ENCODE measurements around the gene FAT1. TPM values are rescaled to one million over a fixed set of nuclear protein-coding genes. Genes with fewer than 3 reads are reported as not detected.

FAT1 gene
- total and polyA plus RNA-seq, 2 donors (not counting 1 experiment from before 2014, with no cell fraction given) = 151 to 729 TPM

- Histone ChIP-seq H2AFZ (ENCODE audit: low read length) (no peak overlapping the region), H3K27me3 (ENCODE audit: control insufficient read depth, insufficient read depth, low read length) (no peaks in the 10 kb centered on the region), H3K4me3 (replicated peaks in 1 of 4; ENCODE audit: control extremely low read depth in 1 of 4, insufficient read depth in 1 of 4, low read depth in 3 of 4, low read length in 4 of 4) (no peak overlapping the region), H3K9me3 (ENCODE audit: control insufficient read depth, insufficient read depth, low read depth, low read length) (no peaks in the 10 kb centered on the region), H3K36me3 (ENCODE audit: control insufficient read depth, insufficient read depth, low read length) (no peaks in the 10 kb centered on the region), H3K9ac (ENCODE audit: insufficient read depth, low read length) (no peak overlapping the region), H3K79me2 (ENCODE audit: control insufficient read depth, insufficient read depth, low read length) (peaks cover 96% of the 10 kb centered on the region), H3K27ac (ENCODE audit: insufficient read depth, low read length) (no peak overlapping the region), H3K4me1 (ENCODE audit: control insufficient read depth, extremely low read depth, insufficient read depth, low read length) (no peaks in the 10 kb centered on the region), H3K4me2 (ENCODE audit: extremely low read depth, insufficient read depth, low read length) (no peak overlapping the region), H4K20me1 (ENCODE audit: control insufficient read depth, extremely low read depth, insufficient read depth, low read length) (no peaks in the 10 kb centered on the region)
- no peak for TF ChIP-seq CTCF (conservative IDR thresholded peaks at IDR 0.05 in 1 of 2, IDR thresholded peaks at IDR 0.05 in 1 of 2; ENCODE audit: low read depth in 1 of 2, low read length in 2 of 2)
- no peak for TF ChIP-seq EZH2 (IDR thresholded peaks at IDR 0.05; ENCODE audit: low read length, missing control alignments)
- no peak for DNase-seq (ENCODE audit: low read depth in 2 of 2)
Observed at GRCh38 chr4:186717556-186717955, 6.1 kb downstream of the FAT1 start.

DNA sequence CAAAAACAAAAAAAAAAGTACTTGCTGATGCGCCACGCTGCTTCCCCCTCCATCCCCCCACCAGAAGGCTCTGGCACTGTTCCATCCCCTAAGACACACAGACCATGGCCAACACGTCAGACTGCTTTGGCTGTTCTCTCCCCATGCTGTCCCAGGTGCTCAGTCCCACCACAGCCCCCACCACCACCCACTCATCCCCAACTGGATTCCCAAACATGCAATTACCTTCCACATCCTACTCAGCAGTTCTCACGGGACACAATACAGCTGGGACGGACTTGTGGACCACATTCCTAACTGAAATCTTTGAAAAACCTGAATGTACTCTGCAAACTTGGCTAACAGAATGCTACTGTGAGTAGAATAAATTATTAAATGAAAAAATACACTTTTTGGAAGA is 8.6 kb downstream of the FAT1 start:
- H4K20me1 ChIP-seq (ENCODE audit: control insufficient read depth, extremely low read depth, insufficient read depth, low read length) = no peaks in the 10 kb centered on the region
- H3K27me3 ChIP-seq (ENCODE audit: control insufficient read depth, insufficient read depth, low read length) = no peaks in the 10 kb centered on the region
- H2AFZ ChIP-seq (ENCODE audit: low read length) = no peak overlapping the region
- no peaks in the 10 kb centered on the region for H3K4me1 ChIP-seq (ENCODE audit: control insufficient read depth, extremely low read depth, insufficient read depth, low read length)
- peak in 1 of 2 donors; percentile 60 for DNase-seq (ENCODE audit: low read depth in 2 of 2)
- H3K4me3 ChIP-seq (replicated peaks in 1 of 4; ENCODE audit: control extremely low read depth in 1 of 4, insufficient read depth in 1 of 4, low read depth in 3 of 4, low read length in 4 of 4) = no peak overlapping the region
- H3K4me2 ChIP-seq (ENCODE audit: extremely low read depth, insufficient read depth, low read length) = no peak overlapping the region
- TF ChIP-seq EZH2 (IDR thresholded peaks at IDR 0.05; ENCODE audit: low read length, missing control alignments) (no peak), CTCF (conservative IDR thresholded peaks at IDR 0.05 in 1 of 2, IDR thresholded peaks at IDR 0.05 in 1 of 2; ENCODE audit: low read depth in 1 of 2, low read length in 2 of 2) (no peak)
- H3K9me3 ChIP-seq (ENCODE audit: control insufficient read depth, insufficient read depth, low read depth, low read length) = no peaks in the 10 kb centered on the region
- no peak overlapping the region for H3K9ac ChIP-seq (ENCODE audit: insufficient read depth, low read length)
- peaks cover 93% of the 10 kb centered on the region for H3K79me2 ChIP-seq (ENCODE audit: control insufficient read depth, insufficient read depth, low read length)
- no peaks in the 10 kb centered on the region for H3K36me3 ChIP-seq (ENCODE audit: control insufficient read depth, insufficient read depth, low read length)
- no peak overlapping the region for H3K27ac ChIP-seq (ENCODE audit: insufficient read depth, low read length)

DNA sequence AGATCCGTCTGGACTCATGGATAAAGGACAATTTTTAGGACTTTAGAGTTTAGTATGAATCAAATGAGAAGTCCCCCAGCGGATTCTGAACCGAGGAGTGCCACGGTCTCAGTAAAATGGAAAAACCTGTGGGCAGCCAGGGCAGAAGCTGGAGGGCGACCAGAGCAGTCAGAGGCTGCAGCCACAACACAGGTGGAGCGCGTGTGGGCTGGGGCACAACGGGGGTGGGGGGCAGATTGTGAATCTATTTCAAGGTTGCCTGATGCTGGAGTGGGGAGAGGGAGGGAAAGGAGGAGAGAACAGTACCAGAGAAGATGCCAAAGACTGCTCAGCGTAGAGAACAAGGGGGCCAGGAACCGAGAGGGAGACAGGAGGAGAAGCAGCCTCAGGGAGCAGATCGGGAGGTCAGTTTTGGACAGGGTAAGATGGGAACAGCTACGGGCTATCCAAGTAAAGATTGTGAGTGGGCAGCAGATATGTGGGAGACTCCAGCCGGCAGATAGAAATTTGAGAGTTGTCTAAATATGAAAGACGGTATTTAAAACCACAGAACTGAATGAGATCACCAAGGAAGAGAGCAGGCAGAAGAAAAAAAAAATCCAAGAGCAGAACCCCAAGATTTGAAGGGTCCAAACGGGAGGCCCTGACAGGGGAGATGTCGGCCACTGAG is 9.5 kb downstream of the FAT1 start:
- Histone ChIP-seq H2AFZ (ENCODE audit: low read length) (no peak overlapping the region), H3K9ac (ENCODE audit: insufficient read depth, low read length) (no peak overlapping the region), H3K4me1 (ENCODE audit: control insufficient read depth, extremely low read depth, insufficient read depth, low read length) (no peaks in the 10 kb centered on the region), H3K9me3 (ENCODE audit: control insufficient read depth, insufficient read depth, low read depth, low read length) (no peaks in the 10 kb centered on the region), H4K20me1 (ENCODE audit: control insufficient read depth, extremely low read depth, insufficient read depth, low read length) (no peaks in the 10 kb centered on the region), H3K4me3 (replicated peaks in 1 of 4; ENCODE audit: control extremely low read depth in 1 of 4, insufficient read depth in 1 of 4, low read depth in 3 of 4, low read length in 4 of 4) (no peak overlapping the region), H3K36me3 (ENCODE audit: control insufficient read depth, insufficient read depth, low read length) (no peaks in the 10 kb centered on the region), H3K79me2 (ENCODE audit: control insufficient read depth, insufficient read depth, low read length) (peaks cover 89% of the 10 kb centered on the region), H3K4me2 (ENCODE audit: extremely low read depth, insufficient read depth, low read length) (peak overlapping the region; percentile 4), H3K27ac (ENCODE audit: insufficient read depth, low read length) (peak overlapping the region; percentile 11), H3K27me3 (ENCODE audit: control insufficient read depth, insufficient read depth, low read length) (no peaks in the 10 kb centered on the region)
- no peak for TF ChIP-seq CTCF (conservative IDR thresholded peaks at IDR 0.05 in 1 of 2, IDR thresholded peaks at IDR 0.05 in 1 of 2; ENCODE audit: low read depth in 1 of 2, low read length in 2 of 2)
- no peak for TF ChIP-seq EZH2 (IDR thresholded peaks at IDR 0.05; ENCODE audit: low read length, missing control alignments)
- peak in 1 of 2 donors; percentile 64 for DNase-seq (ENCODE audit: low read depth in 2 of 2)

Measured in fibroblast of lung (primary cell).